Activated naive CD8-positive, alpha-beta T cell treated with anti-CD3 and anti-CD28 coated beads, Interleukin-2, amount 50 U/mL, for 24 hours (primary cell): ENCODE measurements around the gene ALG12.
A peak's percentile ranks its signal among the peaks of the same experiment; 100 is the strongest.

Experiments
- ATAC-seq: fragments of 150-1000 bp; cut with Tn5 transposase; one replicate; pipeline ENCODE4 v1.10.0; 2021
- DNase-seq: peaks from one replicate; pipeline ENCODE4 v3.0.0; 2021
- H3K27ac Mint-ChIP-seq: one replicate; pipeline ENCODE4 v1.8.0; 2021; ENCODE audit warnings: mild to moderate bottlenecking, mixed read lengths
- H3K27me3 Mint-ChIP-seq: one replicate; pipeline ENCODE4 v1.8.0; 2021; ENCODE audit warnings: mixed read lengths
- H3K36me3 Mint-ChIP-seq: one replicate; pipeline ENCODE4 v1.8.0; 2021; ENCODE audit warnings: low read depth, mixed read lengths
- H3K4me1 Mint-ChIP-seq: one replicate; pipeline ENCODE4 v1.8.0; 2021; ENCODE audit warnings: mixed read lengths
- H3K4me3 Mint-ChIP-seq: one replicate; pipeline ENCODE4 v1.8.0; 2021; ENCODE audit warnings: mild to moderate bottlenecking, moderate library complexity, mixed read lengths
- H3K9me3 Mint-ChIP-seq: one replicate; pipeline ENCODE4 v1.8.0; 2021; ENCODE audit warnings: mixed read lengths

Gene ALG12

DNA sequence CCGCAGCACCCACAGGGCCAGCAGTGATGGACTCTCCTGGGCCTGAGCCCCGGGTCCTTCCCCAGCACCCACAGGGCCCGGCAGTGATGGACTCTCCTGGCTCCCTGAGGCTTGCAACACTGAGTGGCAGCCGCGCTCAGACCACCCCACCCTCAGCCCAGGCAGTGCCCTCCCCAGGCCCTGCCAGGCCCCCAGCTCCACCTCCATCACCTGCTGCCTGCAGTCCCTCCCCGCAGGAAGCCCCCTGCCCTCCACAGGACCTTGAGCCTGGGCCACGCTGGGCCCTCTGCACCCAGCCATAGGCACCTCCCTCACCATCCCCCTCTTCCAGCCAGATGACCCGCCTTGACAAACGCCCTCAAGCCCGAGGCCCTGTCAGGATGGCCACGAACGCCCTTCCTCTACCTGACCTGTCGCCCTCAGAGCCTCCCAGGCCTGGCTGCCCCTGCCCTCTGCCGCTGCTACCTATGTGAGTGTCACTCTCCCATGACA is 11.4 kb downstream of the ALG12 start:
- no peak overlapping the region for H3K4me3 Mint-ChIP-seq
- H3K9me3 Mint-ChIP-seq, result no peaks in the 10 kb centered on the region
- no peaks in the 10 kb centered on the region for H3K27me3 Mint-ChIP-seq
- ATAC-seq, result no peak
- DNase-seq, result no peak
- H3K4me1 Mint-ChIP-seq, result no peaks in the 10 kb centered on the region
- no peak overlapping the region for H3K27ac Mint-ChIP-seq
- H3K36me3 Mint-ChIP-seq, result peaks cover 17% of the 10 kb centered on the region

DNA sequence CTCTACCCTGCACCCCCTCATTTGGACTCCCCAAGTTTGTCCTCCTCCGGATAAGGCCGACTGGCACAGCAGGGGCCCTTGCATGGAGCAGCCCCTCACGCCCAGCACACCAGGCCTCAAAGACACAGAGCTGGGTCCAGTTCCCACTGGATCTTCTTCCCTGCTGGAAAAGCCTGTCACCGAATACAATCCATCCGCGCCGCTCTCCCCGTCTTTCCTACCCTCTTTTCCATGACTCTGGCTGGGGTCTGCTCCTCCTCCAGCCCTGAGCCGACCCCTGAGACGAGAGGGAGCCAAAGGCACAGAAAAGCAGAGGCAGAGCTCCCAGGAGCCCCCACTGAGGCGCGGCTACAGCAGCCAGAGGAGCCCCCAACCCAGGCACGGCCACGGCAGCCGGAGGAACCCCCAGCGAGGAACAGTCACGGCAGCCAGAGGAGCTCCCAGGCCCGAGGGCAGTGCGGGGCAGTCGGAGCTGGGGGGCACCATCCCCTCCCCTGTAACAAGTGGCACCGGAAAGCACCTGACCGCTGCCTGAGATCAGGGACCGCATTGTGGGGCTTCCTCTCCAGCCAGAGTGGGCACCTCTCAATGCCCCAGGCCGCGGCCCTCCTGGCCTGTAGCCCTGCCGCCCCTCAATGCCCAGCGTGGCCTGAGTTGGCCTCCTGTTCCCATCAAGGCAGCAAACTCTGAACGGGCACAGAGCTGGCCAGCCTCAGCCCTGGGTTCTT is 12.0 kb downstream of the ALG12 start:
- DNase-seq (no peak), ATAC-seq (no peak)
- Mint-ChIP-seq H3K4me1 (no peaks in the 10 kb centered on the region), H3K27me3 (no peaks in the 10 kb centered on the region), H3K36me3 (peaks cover 23% of the 10 kb centered on the region), H3K27ac (no peak overlapping the region), H3K9me3 (peaks cover 4% of the 10 kb centered on the region), H3K4me3 (no peak overlapping the region)

DNA sequence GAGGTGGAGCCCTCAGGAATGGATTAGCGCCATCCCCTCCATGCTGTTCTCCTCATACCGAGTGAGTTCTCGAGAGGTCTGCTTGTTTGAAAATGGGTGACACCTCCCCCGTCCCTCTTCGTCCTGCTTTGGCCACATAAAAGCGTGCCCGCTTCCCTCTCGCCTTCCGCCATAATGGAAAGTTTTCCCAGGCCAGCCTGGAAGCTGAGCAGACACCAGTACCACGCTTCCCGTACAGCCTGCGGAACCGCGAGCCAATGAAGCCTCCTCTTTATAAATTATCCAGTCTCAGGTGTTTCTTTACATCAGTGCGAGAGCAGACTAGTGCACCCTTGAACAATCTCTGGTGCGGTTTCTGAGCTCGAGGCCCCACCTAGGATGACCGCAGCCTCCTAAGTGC is 12.8 kb downstream of the ALG12 start:
- DNase-seq (no peak), ATAC-seq (no peak)
- Mint-ChIP-seq H3K27me3 (no peaks in the 10 kb centered on the region), H3K4me1 (no peaks in the 10 kb centered on the region), H3K4me3 (no peak overlapping the region), H3K36me3 (peaks cover 29% of the 10 kb centered on the region), H3K9me3 (peaks cover 8% of the 10 kb centered on the region), H3K27ac (no peak overlapping the region)

DNA sequence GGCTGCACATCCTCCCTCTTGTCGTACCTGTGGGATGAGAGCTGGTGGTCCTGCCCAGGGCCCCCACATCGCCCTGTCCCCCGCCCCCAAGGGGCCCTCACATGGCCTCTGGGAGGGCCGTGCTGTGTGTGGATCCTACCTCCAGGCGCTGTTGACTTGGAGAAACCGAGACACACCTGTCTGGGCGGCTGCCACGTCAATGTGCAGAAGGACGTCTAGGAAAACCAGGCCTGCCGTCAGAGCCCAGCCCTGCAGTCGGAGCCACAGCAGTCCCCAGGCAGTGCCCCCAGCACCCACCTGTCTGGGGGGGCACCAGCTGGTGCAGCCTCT is 14.2 kb downstream of the ALG12 start:
- no peaks in the 10 kb centered on the region for H3K27me3 Mint-ChIP-seq
- no peaks in the 10 kb centered on the region for H3K4me1 Mint-ChIP-seq
- no peak for DNase-seq
- no peak for ATAC-seq
- H3K9me3 Mint-ChIP-seq, result peaks cover 8% of the 10 kb centered on the region
- H3K27ac Mint-ChIP-seq, result no peak overlapping the region
- peaks cover 35% of the 10 kb centered on the region for H3K36me3 Mint-ChIP-seq
- H3K4me3 Mint-ChIP-seq, result no peak overlapping the region

DNA sequence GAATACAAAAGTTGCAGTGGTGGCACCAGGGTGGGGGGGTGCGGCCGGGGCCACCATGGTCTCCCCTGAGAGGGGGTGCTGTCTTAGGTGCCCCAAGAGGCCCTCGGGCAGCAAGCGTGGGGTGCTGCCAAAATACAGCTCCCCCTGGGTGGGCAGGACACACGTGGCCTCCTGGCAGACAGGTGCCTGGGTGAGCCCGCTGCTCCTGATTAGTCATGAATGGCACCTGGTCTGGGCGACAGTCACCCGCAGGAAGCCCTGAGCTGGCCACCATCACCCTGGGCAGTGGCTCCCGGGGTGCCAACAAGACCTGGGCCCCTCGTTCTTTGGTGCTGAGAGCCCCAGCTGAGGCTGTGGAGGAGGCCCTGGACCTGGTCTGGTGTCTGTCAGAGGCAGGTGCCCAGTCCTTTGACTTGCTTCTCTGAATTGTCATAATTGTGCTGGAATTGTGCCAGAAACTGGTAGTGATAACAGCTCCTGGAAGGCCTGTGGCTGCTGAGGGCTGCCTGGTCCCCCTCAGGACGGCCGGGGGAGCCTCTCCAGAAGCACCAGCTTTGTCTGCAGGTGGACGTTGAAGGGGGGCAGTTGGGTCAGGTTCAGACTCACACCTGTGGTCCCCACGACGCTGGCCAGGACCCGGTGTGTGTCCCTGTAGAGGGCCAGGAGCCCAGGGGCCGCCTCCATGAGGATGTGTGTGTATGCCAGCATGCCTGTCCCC is 14.8 kb downstream of the ALG12 start:
- Mint-ChIP-seq H3K4me1 (no peaks in the 10 kb centered on the region), H3K27ac (no peak overlapping the region), H3K9me3 (peaks cover 8% of the 10 kb centered on the region), H3K27me3 (no peaks in the 10 kb centered on the region), H3K4me3 (no peak overlapping the region), H3K36me3 (peaks cover 38% of the 10 kb centered on the region)
- ATAC-seq (no peak), DNase-seq (no peak)

DNA sequence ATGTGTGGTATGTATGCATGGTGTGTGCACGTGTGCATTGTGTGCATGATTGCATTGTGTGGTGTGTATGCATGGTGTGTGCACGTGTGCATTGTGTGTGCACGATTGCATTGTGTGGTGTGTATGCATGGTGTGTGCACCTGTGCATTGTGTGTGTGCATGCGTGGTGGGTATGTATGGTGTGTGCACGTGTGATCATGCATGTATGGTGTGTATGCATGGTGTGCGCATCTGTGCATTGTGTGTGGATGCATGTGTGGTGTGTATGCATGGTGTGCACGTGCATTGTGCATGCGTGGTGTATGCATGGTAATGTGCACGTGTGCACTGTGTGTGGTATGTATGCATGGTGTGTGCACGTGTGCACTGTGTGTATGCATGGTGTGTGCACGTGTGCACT is 16.8 kb downstream of the ALG12 start:
- DNase-seq (no peak), ATAC-seq (no peak)
- Mint-ChIP-seq H3K9me3 (peaks cover 8% of the 10 kb centered on the region), H3K36me3 (peaks cover 32% of the 10 kb centered on the region), H3K27me3 (no peaks in the 10 kb centered on the region), H3K4me3 (no peak overlapping the region), H3K27ac (no peak overlapping the region), H3K4me1 (no peaks in the 10 kb centered on the region)

DNA sequence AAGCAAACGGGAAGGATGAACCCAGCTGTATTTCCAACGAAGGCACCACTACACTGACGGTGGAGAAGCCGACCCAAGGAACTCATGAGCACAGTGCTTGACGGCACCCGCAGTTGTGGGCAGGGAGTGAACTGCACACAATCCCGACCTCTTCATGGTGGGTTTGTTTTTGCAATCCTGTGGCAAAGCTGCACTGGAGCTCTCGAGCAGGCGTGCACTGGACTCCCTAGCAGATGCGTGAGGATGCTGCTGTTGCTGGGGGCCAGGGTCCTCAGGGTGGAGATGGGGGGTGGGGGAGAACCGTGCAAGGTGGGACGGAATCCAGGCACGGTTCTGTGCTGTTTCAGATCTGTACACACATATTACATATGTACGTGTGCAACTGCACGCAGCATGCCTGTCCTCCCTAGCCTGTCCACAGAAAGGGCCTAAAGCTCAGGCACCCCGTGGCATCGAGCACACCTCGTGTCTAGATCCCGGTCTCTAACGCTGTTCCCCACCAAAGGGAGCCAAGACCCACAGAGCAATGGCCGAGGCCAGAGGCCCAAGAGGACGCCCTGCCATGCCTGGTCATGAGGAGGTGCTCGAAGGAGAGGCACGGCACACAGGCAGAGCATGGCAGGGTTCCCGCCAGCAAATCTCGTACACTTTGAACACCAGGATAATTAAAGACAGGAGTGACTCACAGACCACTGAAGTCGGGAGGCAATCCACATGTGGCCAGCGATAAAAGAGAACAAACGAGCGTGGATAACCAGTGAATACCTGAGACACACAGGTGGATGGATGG is 17.6 kb downstream of the ALG12 start:
- Mint-ChIP-seq H3K27ac (peak overlapping the region; percentile 39), H3K4me1 (no peaks in the 10 kb centered on the region), H3K27me3 (no peaks in the 10 kb centered on the region), H3K4me3 (no peak overlapping the region), H3K9me3 (peaks cover 8% of the 10 kb centered on the region), H3K36me3 (peaks cover 32% of the 10 kb centered on the region)
- ATAC-seq (no peak), DNase-seq (no peak)

DNA sequence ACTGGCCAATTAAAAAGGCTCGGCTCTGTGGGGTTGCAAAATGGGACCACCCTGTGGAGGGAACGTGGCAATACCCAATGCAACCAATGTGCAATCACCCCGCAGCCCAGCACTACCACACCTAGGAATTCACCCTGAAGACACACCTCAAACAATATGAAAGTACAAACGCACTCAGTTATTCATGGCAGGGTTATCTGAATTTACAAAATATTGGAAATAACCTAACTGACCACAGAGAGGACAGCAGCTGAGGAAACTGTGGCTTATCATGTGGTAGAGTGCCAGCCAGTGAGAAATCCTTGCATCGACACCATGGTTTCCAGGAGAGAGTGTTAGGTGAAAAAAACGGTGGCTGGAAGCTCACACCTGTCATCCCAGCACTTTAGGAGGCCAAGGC is 18.7 kb downstream of the ALG12 start:
- no peaks in the 10 kb centered on the region for H3K4me1 Mint-ChIP-seq
- DNase-seq (no peak), ATAC-seq (no peak)
- H3K27me3 Mint-ChIP-seq, result no peaks in the 10 kb centered on the region
- peaks cover 34% of the 10 kb centered on the region for H3K36me3 Mint-ChIP-seq
- peaks cover 9% of the 10 kb centered on the region for H3K9me3 Mint-ChIP-seq
- peak overlapping the region; percentile 46 for H3K27ac Mint-ChIP-seq
- H3K4me3 Mint-ChIP-seq, result no peak overlapping the region

DNA sequence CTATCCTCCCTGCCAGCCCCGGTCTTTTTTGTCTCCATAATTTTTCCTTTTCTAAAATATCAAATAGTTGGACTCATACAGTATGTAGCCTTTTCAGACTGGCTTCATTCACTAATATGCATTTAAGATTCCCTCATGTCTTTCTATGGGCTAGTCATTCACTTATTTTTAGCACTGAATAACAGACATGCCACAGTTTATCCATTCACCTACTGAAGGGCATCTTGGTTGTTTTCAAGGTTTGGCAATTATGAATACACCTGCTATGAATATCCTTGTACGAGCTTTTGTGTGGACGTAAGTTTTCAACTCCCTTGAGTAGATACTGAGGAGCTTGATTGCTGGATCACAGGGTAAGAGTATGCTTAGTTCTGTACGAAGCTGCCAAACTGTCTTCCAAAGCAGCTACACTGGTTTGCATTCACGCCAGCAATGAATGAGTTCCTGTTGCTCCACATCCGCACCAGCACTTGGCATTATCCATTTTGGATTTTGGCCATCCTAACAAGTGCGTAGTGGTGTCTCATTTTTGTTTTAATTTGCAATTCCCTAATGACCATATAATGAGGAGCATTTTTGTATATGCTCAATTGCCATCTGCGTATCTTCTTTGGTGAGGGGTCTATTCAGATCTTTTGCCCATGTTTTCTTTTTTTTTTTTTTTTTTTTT is 21.1 kb downstream of the ALG12 start:
- Mint-ChIP-seq H3K36me3 (peaks cover 32% of the 10 kb centered on the region), H3K4me1 (no peaks in the 10 kb centered on the region), H3K27me3 (no peaks in the 10 kb centered on the region), H3K9me3 (peaks cover 11% of the 10 kb centered on the region), H3K4me3 (no peak overlapping the region), H3K27ac (no peak overlapping the region)
- ATAC-seq (no peak), DNase-seq (no peak)

DNA sequence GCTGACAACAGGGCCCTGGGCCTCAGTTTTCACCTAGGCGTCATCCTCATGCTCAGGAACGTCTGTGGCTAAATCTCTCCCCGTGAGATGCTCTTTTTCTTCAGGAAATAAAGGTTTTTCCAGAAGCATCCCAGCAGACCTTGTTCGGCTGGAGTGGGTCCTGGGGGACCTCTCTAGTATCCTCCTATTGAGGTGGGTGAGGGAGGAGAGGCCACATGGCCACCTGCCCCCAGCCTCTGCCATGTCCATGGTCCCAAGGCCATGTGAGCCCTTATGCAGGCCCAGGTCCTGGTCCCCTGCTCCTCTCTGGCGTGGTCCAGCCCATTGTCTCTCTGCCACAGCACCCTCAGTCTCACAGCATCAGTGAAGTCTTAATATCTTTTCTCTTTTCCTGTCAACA is 22.0 kb downstream of the ALG12 start:
- Mint-ChIP-seq H3K27me3 (no peaks in the 10 kb centered on the region), H3K36me3 (peaks cover 29% of the 10 kb centered on the region), H3K4me1 (no peaks in the 10 kb centered on the region), H3K9me3 (peaks cover 10% of the 10 kb centered on the region), H3K4me3 (no peak overlapping the region), H3K27ac (no peak overlapping the region)
- ATAC-seq (no peak), DNase-seq (no peak)

DNA sequence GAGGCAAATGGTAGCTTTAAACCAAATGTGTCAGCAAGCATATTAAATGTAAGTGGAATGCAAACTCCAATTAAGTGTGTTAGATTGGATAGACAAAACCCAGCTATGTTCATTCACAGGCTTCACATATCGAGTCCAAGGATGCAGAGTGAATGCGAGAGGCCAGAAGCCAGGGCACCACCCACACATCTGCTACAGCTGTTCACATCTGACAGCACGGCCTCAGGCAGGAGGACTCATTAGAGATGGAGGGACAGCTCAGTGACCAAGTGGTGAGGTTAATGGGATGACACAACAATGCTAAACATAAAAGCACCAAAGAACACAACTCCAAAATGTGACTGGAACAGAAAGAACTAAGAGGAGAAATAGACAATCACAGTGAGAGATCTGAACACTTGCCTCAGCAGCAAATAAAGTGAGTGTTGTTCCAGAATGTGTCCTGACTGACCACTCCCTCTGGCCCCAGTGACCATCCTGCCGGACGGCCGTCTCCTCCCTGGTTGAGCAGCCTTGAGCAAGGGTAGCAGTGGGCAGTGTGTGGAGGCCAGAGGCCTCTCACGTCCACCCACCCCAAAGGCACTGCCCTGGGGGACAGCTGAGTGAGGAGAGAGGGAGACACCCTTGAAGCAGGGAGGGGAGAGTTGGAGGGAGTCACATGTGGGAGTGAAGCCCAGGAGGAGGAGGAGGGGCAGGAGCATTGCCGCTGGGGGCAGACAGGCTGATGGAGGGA is 23.8 kb downstream of the ALG12 start:
- Mint-ChIP-seq H3K27ac (peak overlapping the region; percentile 40), H3K9me3 (peaks cover 9% of the 10 kb centered on the region), H3K36me3 (peaks cover 35% of the 10 kb centered on the region), H3K27me3 (no peaks in the 10 kb centered on the region), H3K4me3 (no peak overlapping the region), H3K4me1 (no peaks in the 10 kb centered on the region)
- ATAC-seq, result no peak
- no peak for DNase-seq

DNA sequence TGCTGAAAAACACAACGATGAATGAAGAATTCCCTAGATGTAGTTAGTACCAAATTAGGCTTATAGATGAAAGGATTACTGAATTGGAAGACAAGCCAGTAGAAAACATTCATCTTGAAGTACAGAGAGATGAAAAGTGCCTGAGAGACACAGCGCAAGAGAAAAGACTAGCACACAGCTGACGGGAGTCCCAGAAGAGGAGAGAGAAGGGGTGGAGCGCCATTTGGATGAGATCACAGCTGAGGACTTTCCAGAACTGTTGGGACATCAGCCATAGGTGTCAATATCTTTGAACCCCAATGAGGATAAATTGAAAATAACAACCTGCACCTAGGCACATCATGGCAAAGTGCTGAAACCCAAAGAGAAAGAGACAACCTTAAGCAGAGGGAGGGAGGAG is 25.2 kb downstream of the ALG12 start:
- DNase-seq (no peak), ATAC-seq (no peak)
- H3K36me3 Mint-ChIP-seq, result peaks cover 38% of the 10 kb centered on the region
- no peak overlapping the region for H3K4me3 Mint-ChIP-seq
- no peaks in the 10 kb centered on the region for H3K4me1 Mint-ChIP-seq
- no peak overlapping the region for H3K27ac Mint-ChIP-seq
- H3K9me3 Mint-ChIP-seq, result peaks cover 9% of the 10 kb centered on the region
- H3K27me3 Mint-ChIP-seq, result no peaks in the 10 kb centered on the region

DNA sequence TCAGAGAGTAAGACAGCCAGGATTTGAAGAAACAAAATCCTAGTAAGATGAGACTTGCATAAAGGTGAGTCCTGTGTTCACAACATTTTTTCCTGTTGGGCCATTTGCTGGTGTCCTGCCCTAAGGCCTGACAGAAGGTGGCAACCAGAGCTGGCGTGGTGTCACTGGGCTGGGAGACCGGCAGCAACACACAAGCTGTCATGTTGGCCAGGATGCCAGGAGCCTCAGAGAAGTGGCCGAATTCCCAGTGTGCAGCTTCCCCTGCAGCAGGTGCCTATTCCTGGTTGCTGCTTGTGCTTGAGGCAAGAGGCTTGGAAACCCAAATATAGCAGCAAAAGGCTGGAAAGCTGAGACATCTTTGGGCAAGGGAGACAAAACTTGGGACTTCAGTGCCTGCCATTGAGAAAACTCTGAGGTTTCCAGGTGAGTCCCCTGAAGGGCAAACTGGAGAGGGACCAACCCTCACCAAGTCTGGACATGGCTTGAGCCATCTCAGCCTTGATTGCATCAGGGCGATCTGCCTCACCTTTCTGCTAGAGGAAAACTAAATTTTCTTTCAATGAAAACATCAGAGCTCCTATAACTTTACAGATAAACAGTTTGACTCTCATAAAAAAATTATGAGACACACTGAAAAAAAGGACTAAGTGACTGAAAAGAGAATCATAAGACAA is 25.9 kb downstream of the ALG12 start:
- no peak for ATAC-seq
- Mint-ChIP-seq H3K9me3 (peaks cover 9% of the 10 kb centered on the region), H3K4me3 (no peak overlapping the region), H3K27me3 (no peaks in the 10 kb centered on the region), H3K27ac (no peak overlapping the region), H3K4me1 (no peaks in the 10 kb centered on the region), H3K36me3 (peaks cover 44% of the 10 kb centered on the region)
- no peak for DNase-seq
